CD14-positive monocyte (primary cell): ENCODE data around the gene TMSB15C. TPM values are rescaled to one million over a fixed set of nuclear protein-coding genes. Genes with fewer than 3 reads are reported as not detected.

Experiments used
- DNase-seq, 3 donors: peaks; one replicate each; pipeline ENCODE4 v3.0.0-alpha.2; 2011 to 2022
- H2AFZ ChIP-seq: 2 replicates; pipeline ENCODE4 v1.6.0; 2012; ENCODE audit warnings: mild to moderate bottlenecking, low read depth, low read length, inconsistent platforms; ENCODE audit not compliant: insufficient read depth, poor library complexity, severe bottlenecking
- H3K27ac ChIP-seq, 2 donors: 1 replicate in 1 of 2; 2 replicates in 1 of 2; pipeline ENCODE4 v1.5.1; 2012 to 2013; ENCODE audit warnings: low read length in 2 of 2, control low read depth in 1 of 2, inconsistent platforms in 1 of 2, low read depth in 1 of 2, mild to moderate bottlenecking in 1 of 2
- H3K27me3 ChIP-seq, 2 donors: one replicate each; pipeline versions ENCODE4 v1.6.0 to v1.6.1; 2011 to 2013; ENCODE audit warnings: low read length in 2 of 2; ENCODE audit not compliant: control insufficient read depth in 2 of 2, insufficient read depth in 2 of 2
- H3K36me3 ChIP-seq, 2 donors: replicated peaks in 1 of 2; 1 replicate in 1 of 2; 2 replicates in 1 of 2; pipeline versions ENCODE4 v1.5.1 to v1.6.1; 2012 to 2013; ENCODE audit warnings: low read length in 2 of 2, control low read depth in 1 of 2, inconsistent platforms in 1 of 2, mild to moderate bottlenecking in 1 of 2; ENCODE audit not compliant: insufficient read depth in 2 of 2, control insufficient read depth in 1 of 2
- H3K4me1 ChIP-seq, 2 donors: 1 replicate in 1 of 2; 2 replicates in 1 of 2; pipeline versions ENCODE4 v1.5.1 to v1.6.1; 2012 to 2013; ENCODE audit warnings: low read length in 2 of 2, control low read depth in 1 of 2, inconsistent platforms in 1 of 2, mild to moderate bottlenecking in 1 of 2, moderate library complexity in 1 of 2; ENCODE audit not compliant: insufficient read depth in 2 of 2, control insufficient read depth in 1 of 2
- H3K4me2 ChIP-seq: replicated peaks from 2 replicates; pipeline ENCODE3; 2012; ENCODE audit warnings: low read length, moderate library complexity, mild to moderate bottlenecking; ENCODE audit not compliant: poor library complexity, severe bottlenecking; ENCODE audit errors: extremely low read depth
- H3K4me3 ChIP-seq, 3 experiments: fragments of 200-600 bp in 1 of 3; sonication (generic) in 1 of 3; replicated peaks in 1 of 3; 1 replicate in 2 of 3; 2 replicates in 1 of 3; pipeline ENCODE4 v1.5.1; 2011 to 2013; ENCODE audit warnings: low read length in 3 of 3, mild to moderate bottlenecking in 3 of 3, control low read depth in 2 of 3, low read depth in 2 of 3, inconsistent platforms in 1 of 3, moderate library complexity in 1 of 3
- H3K79me2 ChIP-seq: 2 replicates; pipeline ENCODE4 v1.6.0; 2012; ENCODE audit warnings: mild to moderate bottlenecking, control low read depth, inconsistent platforms, low read length, moderate library complexity; ENCODE audit not compliant: insufficient read depth
- H3K9ac ChIP-seq: 2 replicates; pipeline ENCODE4 v1.6.0; 2017; ENCODE audit warnings: low read length, mild to moderate bottlenecking; ENCODE audit not compliant: insufficient read depth, poor library complexity, severe bottlenecking
- H3K9me3 ChIP-seq, 2 donors: replicated peaks in 1 of 2; 1 replicate in 1 of 2; 2 replicates in 1 of 2; pipeline versions ENCODE4 v1.5.1 to v1.6.1; 2012 to 2013; ENCODE audit warnings: low read length in 2 of 2, control low read depth in 1 of 2; ENCODE audit not compliant: control insufficient read depth in 1 of 2, insufficient read depth in 1 of 2
- H4K20me1 ChIP-seq: 2 replicates; pipeline ENCODE4 v1.6.0; 2012; ENCODE audit warnings: mild to moderate bottlenecking, low read length, control low read depth, moderate library complexity; ENCODE audit not compliant: insufficient read depth
- H3K27ac Mint-ChIP-seq, 7 donors: one replicate each; pipeline ENCODE4 v1.8.0; 2020; ENCODE audit warnings: mild to moderate bottlenecking in 7 of 7, mixed read lengths in 7 of 7, moderate library complexity in 6 of 7, inconsistent platforms in 2 of 7
- H3K27me3 Mint-ChIP-seq, 3 donors: one replicate each; pipeline ENCODE4 v1.8.0; 2021 to 2022; ENCODE audit warnings: low read depth in 3 of 3, mild to moderate bottlenecking in 3 of 3, mixed read lengths in 3 of 3, moderate library complexity in 3 of 3, inconsistent platforms in 1 of 3
- H3K36me3 Mint-ChIP-seq, 2 donors: one replicate each; pipeline ENCODE4 v1.8.0; 2020; ENCODE audit warnings: mixed read lengths in 2 of 2, inconsistent platforms in 1 of 2, mild to moderate bottlenecking in 1 of 2
- H3K4me1 Mint-ChIP-seq: one replicate; pipeline ENCODE4 v1.8.0; 2020; ENCODE audit warnings: mild to moderate bottlenecking, mixed read lengths
- H3K4me3 Mint-ChIP-seq, 2 donors: one replicate each; pipeline ENCODE4 v1.8.0; 2020; ENCODE audit warnings: mild to moderate bottlenecking in 2 of 2, mixed read lengths in 2 of 2, moderate library complexity in 1 of 2
- H3K9me3 Mint-ChIP-seq, 7 donors: one replicate each; pipeline ENCODE4 v1.8.0; 2020 to 2022; ENCODE audit warnings: mixed read lengths in 7 of 7, mild to moderate bottlenecking in 6 of 7, moderate library complexity in 6 of 7, inconsistent platforms in 2 of 7
- CTCF ChIP-seq: fragments of 200-600 bp; IDR thresholded peaks from one replicate; pipeline ENCODE4 v1.8.0; 2022; ENCODE audit warnings: antibody characterized with exemption, mild to moderate bottlenecking
- WGBS: methylation state at CpG from one replicate; pipeline ENCODE4 v1.1.5; 2013; ENCODE audit warnings: missing lambda C conversion rate; ENCODE audit not compliant: insufficient coverage; 5-methylcytosine and 5-hydroxymethylcytosine counted together
- intact Hi-C, 2 donors: fragments of 100-400 bp; cut with micrococcal nuclease; formaldehyde crosslinking; loops; one replicate each; pipeline versions ENCODE4 v1.15.0 to v1.15.1; 2023
- polyA plus RNA-seq, 3 donors: library from polyadenylated mRNA; depleted of rRNA in 1 of 3; unstranded in 2 of 3; stranded (reverse) in 1 of 3; fragments of 300-500 nt in 2 of 3; fragments of >200 nt in 1 of 3; fragmentation: Illumina TruSeq in 2 of 3; gene quantifications; 1 replicate in 2 of 3; 2 replicates in 1 of 3; pipeline ENCODE4 v1.2.3, GENCODE V29; 2012 to 2021

TMSB15C gene
- polyA plus RNA-seq, 3 donors: 0.21 TPM; not detected in 2

DNA sequence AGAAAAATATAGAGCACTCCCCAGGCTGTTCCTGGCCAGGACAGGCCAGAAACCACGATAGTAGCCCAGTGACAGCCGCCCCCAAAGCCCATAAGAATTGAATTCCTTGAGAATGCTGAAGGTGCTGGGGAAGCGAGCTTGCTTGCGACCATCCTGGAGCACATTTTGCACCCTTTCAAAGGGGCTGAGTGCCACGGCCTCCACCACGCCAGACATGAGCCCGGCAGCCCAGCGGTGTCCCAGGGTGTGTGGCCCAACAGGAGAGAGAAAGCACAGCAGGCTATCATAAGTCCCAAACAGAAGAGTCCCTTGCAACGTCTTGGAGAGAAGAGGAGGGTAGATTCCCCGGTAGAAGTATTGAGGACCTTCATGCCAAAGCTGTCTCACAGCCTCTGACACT lies 28.6 kb upstream of the TMSB15C start:
- H3K9me3 Mint-ChIP-seq: no peaks in the 10 kb centered on the region
- no peaks in the 10 kb centered on the region for H4K20me1 ChIP-seq
- H3K4me1 ChIP-seq: no peaks in the 10 kb centered on the region
- H3K36me3 ChIP-seq: no peaks in the 10 kb centered on the region
- H3K27me3 Mint-ChIP-seq: peaks cover 3 to 13% (median 3%) of the 10 kb centered on the region in 3 donors
- no peaks in the 10 kb centered on the region for H3K4me1 Mint-ChIP-seq
- no peak for TF ChIP-seq CTCF
- no peak overlapping the region for H2AFZ ChIP-seq
- H3K27me3 ChIP-seq: no peaks in the 10 kb centered on the region
- no peak overlapping the region for H3K4me3 ChIP-seq
- intact Hi-C loops: no loop called here
- H3K4me2 ChIP-seq: no peak overlapping the region
- DNase-seq: no peak
- H3K79me2 ChIP-seq: no peaks in the 10 kb centered on the region
- 90% methylated on average over 5 of the region's 10 CpGs for WGBS
- H3K36me3 Mint-ChIP-seq: no peaks in the 10 kb centered on the region
- H3K27ac ChIP-seq: no peak overlapping the region
- H3K9ac ChIP-seq: no peak overlapping the region
- no peak overlapping the region for H3K27ac Mint-ChIP-seq
- no peaks in the 10 kb centered on the region for H3K9me3 ChIP-seq
- H3K4me3 Mint-ChIP-seq: no peak overlapping the region

DNA sequence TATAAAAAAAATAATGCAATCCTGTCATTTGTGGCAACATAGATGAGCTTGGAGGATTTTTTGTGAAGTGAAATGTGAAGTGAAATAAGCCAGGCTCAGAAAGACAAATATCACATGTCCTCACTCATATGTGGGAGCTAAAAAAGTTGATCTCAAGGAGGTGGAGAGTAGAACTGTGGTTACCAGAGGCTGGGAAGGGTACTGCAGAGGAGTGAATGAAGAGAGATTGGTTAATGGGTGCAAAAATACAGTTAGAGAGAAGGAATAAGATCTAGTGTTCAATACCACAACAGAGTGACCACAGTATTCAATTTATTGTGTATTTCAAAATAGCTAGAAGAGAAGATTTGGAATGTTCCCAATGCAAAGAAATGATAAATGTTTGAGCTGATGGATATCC lies 22.9 kb upstream of the TMSB15C start:
- no peaks in the 10 kb centered on the region for H3K27me3 ChIP-seq
- H3K9ac ChIP-seq: no peak overlapping the region
- no peak overlapping the region for H3K27ac ChIP-seq
- H2AFZ ChIP-seq: no peak overlapping the region
- H3K79me2 ChIP-seq: no peaks in the 10 kb centered on the region
- Mint-ChIP-seq H3K4me1 (no peaks in the 10 kb centered on the region), H3K4me3 (no peak overlapping the region), H3K9me3 (no peaks in the 10 kb centered on the region), H3K36me3 (no peaks in the 10 kb centered on the region), H3K27me3 (peaks cover 0 to 12% (median 6%) of the 10 kb centered on the region in 3 donors), H3K27ac (no peak overlapping the region)
- H3K4me1 ChIP-seq: no peaks in the 10 kb centered on the region
- no peaks in the 10 kb centered on the region for H3K36me3 ChIP-seq
- no peak for DNase-seq
- no peak for TF ChIP-seq CTCF
- no peak overlapping the region for H3K4me3 ChIP-seq
- intact Hi-C loops: loop anchor here in 1 of 2 donors (2.0 kb wide), 1 partner anchor 38 kb away; no protein-coding TSS in a partner anchor
- no peaks in the 10 kb centered on the region for H4K20me1 ChIP-seq
- H3K4me2 ChIP-seq: no peak overlapping the region
- no peaks in the 10 kb centered on the region for H3K9me3 ChIP-seq
